GM18508 (cell line): Measurements from ENCODE around the gene WBP11.

Experiments
- ATAC-seq: cut with Tn5 transposase; IDR thresholded peaks from one replicate; pipeline ENCODE4 v1.9.1; 2021; ENCODE audit warnings: moderate number of reproducible peaks; ENCODE audit not compliant: insufficient read depth, unreplicated experiment

Gene WBP11

GRCh38 chr12:14803011-14803829, at the start of gene WBP11, which contains the start of gene C12orf60:
Gene WBP11, minus strand, starts transcription at chr12:14803478. Its CDS starts 2,095 bp downstream, at chr12:14801383.
Gene C12orf60, plus strand, starts transcription at chr12:14803670. Its CDS starts 19,266 bp downstream, at chr12:14822936.
- peak; percentile 99 for ATAC-seq

- no peak for ATAC-seq
Measured at GRCh38 chr12:14852880-14853279, 49.6 kb upstream of the WBP11 start.

- no peak for ATAC-seq
Measured at GRCh38 chr12:14850929-14851663, 47.8 kb upstream of the WBP11 start.

- ATAC-seq: no peak
Measured at GRCh38 chr12:14849661-14850060, 46.4 kb upstream of the WBP11 start.

GRCh38 chr12:14846876-14847580, 43.8 kb upstream of the WBP11 start:
- no peak for ATAC-seq

- no peak for ATAC-seq
Measured at GRCh38 chr12:14846042-14846587, 42.8 kb upstream of the WBP11 start.

GRCh38 chr12:14845350-14845750, 42.1 kb upstream of the WBP11 start:
- ATAC-seq: no peak

- ATAC-seq: no peak
Measured at GRCh38 chr12:14844401-14844800, 41.1 kb upstream of the WBP11 start.

- ATAC-seq: no peak
Measured at GRCh38 chr12:14843425-14843887, 40.2 kb upstream of the WBP11 start, which contains the start of gene ART4. Gene ART4, minus strand, starts transcription at chr12:14843526. Its CDS starts 413 bp downstream, at chr12:14843113.

- no peak for ATAC-seq
Measured at GRCh38 chr12:14842315-14842714, 39.0 kb upstream of the WBP11 start.

GRCh38 chr12:14841761-14842160, 38.5 kb upstream of the WBP11 start:
- no peak for ATAC-seq

- ATAC-seq: no peak
Measured at GRCh38 chr12:14840616-14841015, 37.3 kb upstream of the WBP11 start.

GRCh38 chr12:14839262-14839661, 36.0 kb upstream of the WBP11 start:
- no peak for ATAC-seq

GRCh38 chr12:14836336-14837210, 33.3 kb upstream of the WBP11 start:
- ATAC-seq: no peak

GRCh38 chr12:14834509-14834908, 31.2 kb upstream of the WBP11 start:
- ATAC-seq: no peak

- no peak for ATAC-seq
Measured at GRCh38 chr12:14833952-14834351, 30.7 kb upstream of the WBP11 start.

GRCh38 chr12:14833336-14833735, 30.1 kb upstream of the WBP11 start:
- no peak for ATAC-seq

- no peak for ATAC-seq
Measured at GRCh38 chr12:14828892-14829291, 25.6 kb upstream of the WBP11 start.

GRCh38 chr12:14827043-14827442, 23.8 kb upstream of the WBP11 start:
- no peak for ATAC-seq
